Epithelial cell of proximal tubule (primary cell): ENCODE results near the gene SGMS1. TPM values are rescaled to one million over a fixed set of nuclear protein-coding genes. Genes with fewer than 3 reads are reported as not detected.
"Not testable (repeated sequence)": the region's sequence is repeated elsewhere in the genome, so short reads cannot be mapped to it uniquely, and the experiment has no call there.

Experiments used
- DNase-seq: peaks from one replicate; pipeline ENCODE4 v3.0.0-alpha.2; 2011; ENCODE audit warnings: low read depth
- H3K4me3 ChIP-seq: 2 replicates; pipeline ENCODE4 v1.5.1; 2011; ENCODE audit warnings: low read depth, mild to moderate bottlenecking, low read length
- total RNA-seq: library from RNA; depleted of rRNA; stranded (reverse); fragments of >200 nt; gene quantifications from 2 replicates; pipeline ENCODE4 v1.2.3, GENCODE V29; 2015
- TF ChIP-seq, protein P1 (sequence below): conservative IDR thresholded peaks from 2 replicates; pipeline ENCODE4 v1.5.1; 2012; ENCODE audit warnings: low read depth, mild to moderate bottlenecking, low read length

The SGMS1 gene
- total RNA-seq, 1 donor from 2014 or later = 25.2 TPM

DNA sequence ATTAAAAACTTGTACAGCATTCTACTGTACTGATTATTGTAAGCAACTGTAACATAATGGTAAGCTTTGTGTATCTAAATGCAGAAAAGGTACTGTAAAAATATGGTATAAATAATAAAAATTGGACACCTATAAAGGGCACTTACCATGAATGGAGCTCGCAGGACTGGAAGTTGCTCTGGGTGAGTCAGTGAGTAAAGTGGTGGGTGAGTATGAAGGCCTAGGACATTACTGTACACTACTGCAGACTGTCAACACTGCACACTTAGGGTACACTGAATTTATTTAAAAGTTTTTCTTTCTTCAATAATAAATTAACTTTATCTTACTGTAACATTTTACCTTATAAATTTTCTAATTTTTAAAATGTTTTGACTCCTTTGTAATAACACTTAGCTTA is 253.8 kb downstream of the SGMS1 start:
- no peak for DNase-seq
- H3K4me3 ChIP-seq = no peak overlapping the region
- TF ChIP-seq, protein P1, sequence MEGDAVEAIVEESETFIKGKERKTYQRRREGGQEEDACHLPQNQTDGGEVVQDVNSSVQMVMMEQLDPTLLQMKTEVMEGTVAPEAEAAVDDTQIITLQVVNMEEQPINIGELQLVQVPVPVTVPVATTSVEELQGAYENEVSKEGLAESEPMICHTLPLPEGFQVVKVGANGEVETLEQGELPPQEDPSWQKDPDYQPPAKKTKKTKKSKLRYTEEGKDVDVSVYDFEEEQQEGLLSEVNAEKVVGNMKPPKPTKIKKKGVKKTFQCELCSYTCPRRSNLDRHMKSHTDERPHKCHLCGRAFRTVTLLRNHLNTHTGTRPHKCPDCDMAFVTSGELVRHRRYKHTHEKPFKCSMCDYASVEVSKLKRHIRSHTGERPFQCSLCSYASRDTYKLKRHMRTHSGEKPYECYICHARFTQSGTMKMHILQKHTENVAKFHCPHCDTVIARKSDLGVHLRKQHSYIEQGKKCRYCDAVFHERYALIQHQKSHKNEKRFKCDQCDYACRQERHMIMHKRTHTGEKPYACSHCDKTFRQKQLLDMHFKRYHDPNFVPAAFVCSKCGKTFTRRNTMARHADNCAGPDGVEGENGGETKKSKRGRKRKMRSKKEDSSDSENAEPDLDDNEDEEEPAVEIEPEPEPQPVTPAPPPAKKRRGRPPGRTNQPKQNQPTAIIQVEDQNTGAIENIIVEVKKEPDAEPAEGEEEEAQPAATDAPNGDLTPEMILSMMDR = no peak

DNA sequence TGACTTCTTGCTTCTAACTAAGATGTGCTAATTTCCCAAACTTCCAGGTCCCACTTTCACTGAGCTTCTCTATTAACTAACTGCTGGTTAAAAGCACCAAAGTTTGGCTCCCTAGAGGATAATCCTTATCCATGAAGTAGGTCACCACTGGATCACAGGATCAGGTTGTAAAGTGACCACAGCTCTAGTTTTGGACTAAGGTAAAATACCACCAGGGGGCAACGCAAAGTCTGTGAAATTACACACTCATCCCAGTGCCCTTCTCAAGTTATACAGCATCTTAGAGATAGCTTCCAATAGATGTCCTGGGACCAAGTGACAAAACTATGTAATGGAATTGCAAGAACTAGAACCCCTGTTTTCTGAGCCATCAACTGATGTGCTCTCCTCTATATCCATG is 256.0 kb downstream of the SGMS1 start:
- TF ChIP-seq, protein P1 = peak; percentile 55
- no peak overlapping the region for H3K4me3 ChIP-seq
- DNase-seq = no peak

DNA sequence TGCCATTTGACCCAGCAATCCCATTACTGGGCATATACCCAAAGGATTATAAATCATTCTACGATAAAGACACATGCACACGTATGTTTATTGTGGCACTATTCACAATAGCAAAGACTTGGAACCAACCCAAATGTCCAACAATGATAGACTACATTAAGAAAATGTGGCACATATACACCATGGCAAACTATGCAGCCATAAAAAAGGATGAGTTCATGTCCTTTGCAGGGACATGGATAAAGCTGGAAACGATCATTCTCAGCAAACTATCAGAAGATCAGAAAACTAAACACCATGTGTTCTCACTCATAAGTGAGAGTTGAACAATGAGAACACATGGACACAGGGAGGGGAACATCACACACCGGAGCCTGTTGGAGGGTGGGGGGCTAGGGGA is 257.3 kb downstream of the SGMS1 start:
- not testable (repeated sequence) for DNase-seq, H3K4me3 ChIP-seq

DNA sequence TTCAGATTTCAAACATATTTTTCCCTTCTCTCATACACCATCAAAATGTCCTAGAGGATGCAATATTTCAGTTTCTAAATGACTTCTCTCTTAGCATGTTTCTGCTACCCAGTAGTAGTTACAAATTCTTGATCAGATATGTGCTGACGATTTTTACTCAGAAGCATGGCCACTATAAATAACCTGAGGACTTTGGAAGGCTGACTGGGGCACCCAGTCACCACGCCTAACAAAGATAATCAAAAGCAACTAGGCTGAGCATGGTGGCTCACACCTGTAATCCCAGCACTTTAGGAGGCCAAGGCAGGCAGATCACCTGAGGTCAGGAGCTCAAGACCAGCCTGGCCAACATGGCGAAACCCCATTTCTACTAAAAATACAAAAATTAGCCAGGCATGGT is 259.0 kb downstream of the SGMS1 start:
- not testable (repeated sequence) for DNase-seq, H3K4me3 ChIP-seq

DNA sequence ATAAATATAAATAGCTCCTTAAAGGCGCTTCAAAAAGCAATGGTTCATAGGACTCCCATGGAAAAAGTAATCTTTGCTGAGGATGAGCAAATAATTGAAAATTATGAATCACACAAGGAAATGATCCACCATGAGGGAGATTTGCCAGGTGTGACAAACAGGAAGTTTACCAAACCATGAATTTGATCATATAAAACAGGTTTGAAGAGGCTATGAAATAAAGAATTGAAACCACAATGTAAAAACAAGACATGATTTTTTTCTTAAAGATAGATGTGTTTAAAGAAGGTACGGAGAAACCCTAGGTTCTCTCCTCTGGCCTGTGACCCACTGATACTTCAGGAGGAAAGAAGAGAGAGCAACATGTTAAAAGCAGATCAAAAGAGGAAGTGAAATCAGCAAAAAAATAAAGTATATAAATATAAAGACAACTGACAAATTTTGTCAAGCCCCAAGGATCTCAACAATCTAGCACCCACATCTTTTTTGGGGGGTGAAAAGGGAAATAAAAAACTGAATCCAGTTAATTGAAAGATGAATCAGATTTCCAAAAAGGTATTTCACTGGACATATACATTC is 261.1 kb downstream of the SGMS1 start:
- DNase-seq = no peak
- TF ChIP-seq, protein P1 = no peak
- H3K4me3 ChIP-seq = no peak overlapping the region

DNA sequence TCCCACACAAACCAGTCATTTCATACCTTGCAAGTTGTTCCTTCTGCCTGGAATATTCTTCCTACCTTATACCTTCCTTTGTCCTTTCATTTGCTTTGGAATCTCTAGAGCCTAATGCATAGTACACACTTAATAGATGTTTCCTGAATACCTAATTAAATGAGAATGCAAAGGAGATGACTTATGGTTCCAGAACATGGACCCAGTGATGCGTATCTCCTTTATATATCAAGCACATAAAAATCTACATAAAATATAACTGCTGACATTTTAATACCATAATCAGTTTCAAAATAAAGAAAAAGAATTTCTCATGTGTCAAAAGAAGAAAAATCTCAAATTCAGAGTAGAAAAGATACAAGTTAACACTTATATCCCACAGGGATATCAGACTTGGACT is 261.8 kb downstream of the SGMS1 start:
- DNase-seq = no peak
- H3K4me3 ChIP-seq = no peak overlapping the region
- TF ChIP-seq, protein P1 = no peak

DNA sequence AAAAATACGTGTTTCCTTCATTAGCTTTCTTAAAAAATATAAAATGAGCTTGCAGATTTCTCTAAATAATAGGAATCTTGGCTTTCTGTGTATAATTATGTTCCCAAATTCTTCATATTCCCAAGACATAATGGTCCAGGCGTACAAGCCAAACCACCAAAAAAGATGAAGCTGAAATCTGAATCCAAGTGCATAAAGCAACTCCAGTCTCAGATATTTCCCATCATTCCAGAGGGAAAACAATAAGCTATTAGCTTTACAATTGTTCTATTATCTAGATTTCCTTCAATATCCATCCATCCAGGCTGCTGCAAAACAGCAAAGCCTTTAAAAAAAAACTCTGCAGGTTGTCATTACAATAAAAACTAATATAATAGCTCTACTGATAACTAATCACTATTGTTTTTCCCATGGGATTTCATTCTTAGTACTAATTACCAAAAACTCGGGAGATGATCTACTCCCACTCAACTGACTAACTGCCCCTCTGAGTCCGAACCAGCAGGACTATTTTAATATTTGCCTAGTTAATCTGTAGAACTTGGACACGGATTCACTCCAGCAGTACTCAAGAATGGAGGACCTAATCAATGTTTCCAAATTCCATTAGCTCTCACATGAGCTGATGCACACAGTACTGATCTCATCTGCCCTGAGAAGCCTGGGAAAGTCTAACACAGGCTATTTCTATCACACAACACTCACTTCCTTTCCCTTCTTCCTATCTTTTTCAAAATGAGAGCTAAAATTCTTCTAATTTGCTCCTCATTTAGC is 263.5 kb downstream of the SGMS1 start:
- H3K4me3 ChIP-seq = no peak overlapping the region
- DNase-seq = no peak
- TF ChIP-seq, protein P1 = no peak

DNA sequence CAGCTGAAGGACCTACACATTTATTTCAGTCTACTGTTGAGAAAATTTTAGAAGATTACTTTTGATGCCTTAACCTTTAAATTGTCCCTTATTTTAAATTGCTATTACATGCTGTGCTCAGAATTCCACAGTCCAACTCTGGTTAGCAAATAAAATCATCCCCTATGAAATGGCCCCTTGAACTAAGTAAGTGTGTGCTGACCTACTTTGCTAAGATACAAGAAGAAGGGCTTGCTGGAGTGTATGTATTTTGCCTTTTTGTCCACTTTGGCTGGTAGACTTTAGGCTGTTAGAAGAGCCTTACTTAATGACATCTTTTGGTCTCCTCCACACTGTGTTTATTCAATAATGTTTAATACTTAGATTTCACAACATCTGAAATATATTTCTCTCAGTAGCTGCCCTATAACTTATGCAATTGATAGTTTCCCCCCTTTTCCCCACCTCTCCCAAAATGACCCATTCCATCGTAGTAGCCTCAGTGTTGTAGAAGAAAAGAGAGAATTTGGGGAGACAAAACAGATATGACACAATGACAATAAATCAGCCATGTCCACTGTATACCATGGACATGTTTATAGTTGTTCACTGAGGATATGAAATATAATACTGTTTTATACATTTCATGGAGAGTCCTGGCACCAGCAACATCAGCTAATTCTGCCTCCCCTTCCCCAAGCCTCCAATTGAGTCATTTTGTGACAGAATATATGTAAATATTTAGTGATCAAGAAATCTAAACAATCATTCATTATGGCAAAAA is 264.6 kb downstream of the SGMS1 start:
- DNase-seq = no peak
- no peak overlapping the region for H3K4me3 ChIP-seq
- TF ChIP-seq, protein P1 = no peak
